HepG2 (cell line): ENCODE results near the gene TMEM121. TPM values are rescaled to one million over a fixed set of nuclear protein-coding genes. Genes with fewer than 3 reads are reported as not detected.

Experiments used
- ATAC-seq: fragments of 200-7000 bp; cut with Tn5 transposase; 3 replicates; pipeline ENCODE4 v1.9.1; 2020; ENCODE audit warnings: mild to moderate bottlenecking, moderate library complexity
- BruUV-seq: library from RNA; stranded (reverse); fragments of 400-500 nt; replicated peaks from 2 replicates; lab custom pipeline; 2021; lab: Mats Ljungman, UMichigan
- CTCF ChIA-PET: fragments of 300-600 bp; formaldehyde crosslinking; extraction: SDS; loops from one replicate; lab custom pipeline; 2021; ENCODE audit warnings: low total read pairs, inconsistent platforms, low intra/inter-chr PET ratio; lab: Yijun Ruan, JAX
- POLR2A ChIA-PET: fragments of 350-600 bp; sonication (Branson Sonifier 250); formaldehyde crosslinking; loops from one replicate; lab custom pipeline; 2020; ENCODE audit warnings: antibody characterized with exemption, inconsistent platforms; lab: Yijun Ruan, JAX
- DNase-seq: peaks from one replicate; pipeline ENCODE4 v3.0.0-alpha.2; 2015; ENCODE audit warnings: low spot score
- FAIRE-seq: peaks from 3 replicates; lab custom pipeline; 2011; peaks lifted over from hg19 to GRCh38; lab: Jason Lieb, UNC
- H2AFZ ChIP-seq: one replicate; pipeline ENCODE4 v1.6.1; 2011; ENCODE audit warnings: low read length, inconsistent platforms
- H3K27ac ChIP-seq: fragments of 300-600 bp; 3 replicates; pipeline ENCODE4 v1.8.0; 2011; ENCODE audit warnings: mixed run types, mild to moderate bottlenecking, mixed read lengths, low read length, inconsistent platforms; ENCODE audit not compliant: insufficient read depth; ENCODE audit errors: extremely low read length
- H3K27me3 ChIP-seq, 2 experiments: fragments of 200-600 bp in 1 of 2; 2 replicates in 1 of 2; 3 replicates in 1 of 2; pipeline versions ENCODE4 v1.6.0 to v1.8.0; 2011; ENCODE audit warnings: low read length in 2 of 2, mild to moderate bottlenecking in 2 of 2, moderate library complexity in 2 of 2, inconsistent platforms in 1 of 2; ENCODE audit not compliant: insufficient read depth in 2 of 2, control insufficient read depth in 1 of 2
- H3K36me3 ChIP-seq, 2 experiments: fragments of 200-600 bp in 1 of 2; replicated peaks in 1 of 2; 2 replicates in 1 of 2; 3 replicates in 1 of 2; pipeline versions ENCODE4 v1.5.1 to v1.8.0; 2011; ENCODE audit warnings: low read length in 2 of 2, inconsistent platforms in 1 of 2; ENCODE audit not compliant: insufficient read depth in 2 of 2, control insufficient read depth in 1 of 2
- H3K4me1 ChIP-seq: 2 replicates; pipeline ENCODE4 v1.5.1; 2012; ENCODE audit warnings: low read length, inconsistent platforms; ENCODE audit not compliant: insufficient read depth
- H3K4me2 ChIP-seq: 2 replicates; pipeline ENCODE4 v1.6.0; 2011; ENCODE audit warnings: low read depth, low read length, inconsistent platforms
- H3K4me3 ChIP-seq, 3 experiments: fragments of 200-600 bp in 1 of 3; sonication (generic), shearing (Covaris generic) in 1 of 3; replicated peaks in 1 of 3; 2 replicates each; pipeline ENCODE4 v1.5.1; 2011 to 2016; ENCODE audit warnings: low read length in 3 of 3, inconsistent platforms in 2 of 3, low read depth in 2 of 3, mild to moderate bottlenecking in 2 of 3, control low read depth in 1 of 3, mixed read lengths in 1 of 3; ENCODE audit not compliant: insufficient read depth in 1 of 3
- H3K79me2 ChIP-seq: one replicate; pipeline ENCODE4 v1.6.1; 2011; ENCODE audit warnings: low read length, inconsistent platforms; ENCODE audit not compliant: insufficient read depth
- H3K9ac ChIP-seq: 2 replicates; pipeline ENCODE4 v1.6.0; 2011; ENCODE audit warnings: mild to moderate bottlenecking, low read depth, low read length, inconsistent platforms; ENCODE audit not compliant: insufficient read depth
- H3K9me3 ChIP-seq: 2 replicates; pipeline ENCODE4 v1.5.1; 2012; ENCODE audit warnings: mild to moderate bottlenecking, low read length
- H4K20me1 ChIP-seq: 2 replicates; pipeline ENCODE4 v1.6.0; 2011; ENCODE audit warnings: inconsistent platforms, mild to moderate bottlenecking, low read length, moderate library complexity; ENCODE audit not compliant: insufficient read depth
- EED ChIP-seq: sonication (generic); formaldehyde crosslinking; IDR thresholded peaks from 2 replicates; pipeline ENCODE4 v1.5.0; 2020; ENCODE audit warnings: mild to moderate bottlenecking, missing genetic modification reagents
- ELF4 ChIP-seq: sonication (generic); formaldehyde crosslinking; IDR thresholded peaks from 2 replicates; pipeline ENCODE4 v1.5.0; 2020; ENCODE audit warnings: missing genetic modification reagents, mild to moderate bottlenecking, moderate library complexity, borderline replicate concordance
- EZH2 ChIP-seq: conservative IDR thresholded peaks from 2 replicates; pipeline ENCODE4 v1.6.1; 2012; ENCODE audit warnings: mild to moderate bottlenecking, low read depth, low read length, moderate library complexity
- FOXA1 ChIP-seq, 2 experiments: fragments of 450-650 bp in 1 of 2; sonication (generic) in 1 of 2; formaldehyde crosslinking in 1 of 2; IDR thresholded peaks; 2 replicates each; pipeline versions ENCODE4 v1.4.0 to v1.6.1; 2016 to 2020; ENCODE audit warnings: missing genetic modification reagents in 1 of 2
- HBP1 ChIP-seq: IDR thresholded peaks from 2 replicates; pipeline ENCODE4 v1.6.1; 2016; ENCODE audit warnings: low read depth, control low read depth
- HNF4G ChIP-seq, 2 experiments: sonication (generic) in 1 of 2; formaldehyde crosslinking in 1 of 2; IDR thresholded peaks; 2 replicates each; pipeline versions ENCODE4 v1.4.0 to v1.6.1; 2011 to 2020; ENCODE audit warnings: borderline replicate concordance in 2 of 2, low read depth in 2 of 2, mild to moderate bottlenecking in 2 of 2, low read length in 1 of 2, missing genetic modification reagents in 1 of 2, moderate library complexity in 1 of 2
- JUN ChIP-seq: sonication (generic); formaldehyde crosslinking; IDR thresholded peaks from 2 replicates; pipeline ENCODE4 v1.4.0; 2020; ENCODE audit warnings: mild to moderate bottlenecking, missing genetic modification reagents
- KDM3A ChIP-seq: IDR thresholded peaks from 2 replicates; pipeline ENCODE4 v1.6.1; 2018; ENCODE audit warnings: low read depth, missing compliant biosample characterization
- MED1 ChIP-seq: sonication (generic); formaldehyde crosslinking; IDR thresholded peaks from 2 replicates; pipeline ENCODE4 v1.4.0; 2020; ENCODE audit warnings: missing genetic modification reagents
- ONECUT2 ChIP-seq: sonication (generic); formaldehyde crosslinking; IDR thresholded peaks from 2 replicates; pipeline ENCODE4 v1.4.0; 2020; ENCODE audit warnings: missing genetic modification reagents
- RFXAP ChIP-seq: sonication (generic); formaldehyde crosslinking; IDR thresholded peaks from 2 replicates; pipeline ENCODE4 v1.4.0; 2020; ENCODE audit warnings: missing genetic modification reagents, borderline replicate concordance
- TEAD3 ChIP-seq: optimal IDR thresholded peaks from 2 replicates; pipeline ENCODE3; 2016; ENCODE audit warnings: borderline replicate concordance
- ZNF784 ChIP-seq: sonication (generic); formaldehyde crosslinking; IDR thresholded peaks from 2 replicates; pipeline ENCODE4 v1.5.1; 2020; ENCODE audit warnings: missing genetic modification reagents, mild to moderate bottlenecking, borderline replicate concordance
- WGBS: methylation state at CpG from one replicate; pipeline ENCODE4 v1.1.6; 2017; ENCODE audit warnings: low lambda C conversion rate; 5-methylcytosine and 5-hydroxymethylcytosine counted together
- in situ Hi-C: cut with HindIII; loops from 2 replicates; pipeline ENCODE4 v1.10.0; 2017; ENCODE audit warnings: low pct_unique_long_range_greater_than_20kb; ENCODE audit not compliant: extremely low pct_ligation_motif_present
- intact Hi-C: fragments of 100-400 bp; cut with micrococcal nuclease; formaldehyde crosslinking; loops from one replicate; pipeline ENCODE4 v1.10.0; 2022; ENCODE audit not compliant: unreplicated experiment
- polyA plus RNA-seq, 8 experiments: library from polyadenylated mRNA; depleted of rRNA in 3 of 8; stranded (reverse) in 7 of 8; unstranded in 1 of 8; fragments of >200 nt; fragmentation: Illumina TruSeq in 4 of 8; extraction: Trizol in 4 of 8; gene quantifications; 2 replicates each; pipeline versions ENCODE4 v1.2.1 to v1.2.3, GENCODE V29; 2011 to 2016; ENCODE audit warnings: low read depth in 4 of 8, missing spikeins in 1 of 8, mixed read lengths in 1 of 8; ENCODE audit not compliant: insufficient read depth in 1 of 8
- total RNA-seq, 5 experiments: library from RNA; depleted of rRNA; stranded (reverse); fragments of >200 nt; fragmentation: Illumina TruSeq; extraction: Trizol; gene quantifications; 2 replicates each; pipeline ENCODE4 v1.2.3, GENCODE V29; 2016; ENCODE audit warnings: low read depth in 1 of 5

TMEM121 gene
- total and polyA plus RNA-seq, 2 of the 13 experiments (the other 11 are each of a cell fraction or from before 2014, with no cell fraction given), result 6.6 to 19.0 TPM

GRCh38 chr14:105533811-105534498 lies 7.6 kb downstream of the TMEM121 start:
- Histone ChIP-seq H4K20me1 (peaks cover 5% of the 10 kb centered on the region; the same call in 1 of the 2 replicates), H3K36me3 (0 out of 5 replicates have a peak, but pooled peaks cover 0 to 4% of the 10 kb centered on the region in 2 experiments), H3K27ac (no peak overlapping the region), H3K9me3 (no peaks in the 10 kb centered on the region), H3K27me3 (peaks cover 14 to 67% of the 10 kb centered on the region in 2 experiments), H3K4me1 (peaks cover 35% of the 10 kb centered on the region), H3K9ac (no peak overlapping the region), H3K4me3 (no peak overlapping the region), H3K79me2 (no peaks in the 10 kb centered on the region), H2AFZ (no peak overlapping the region), H3K4me2 (no peak overlapping the region)
- no peak for DNase-seq
- TF ChIP-seq RFXAP (CRISPR knock-in tag), result no peak
- no peak for TF ChIP-seq ELF4
- 0 out of 2 replicates have a peak, but pooled peaks have one; percentile 67 for TF ChIP-seq EZH2
- no peak for TF ChIP-seq ONECUT2 (CRISPR knock-in tag)
- ChIA-PET CTCF (interaction anchor here (1.1 kb wide), 1 partner anchor 163 kb away, joined by 3 read pairs; no protein-coding TSS in a partner anchor), POLR2A (interaction anchor here (1.5 kb wide), 1 partner anchor 37 kb away, joined by 5 read pairs; no protein-coding TSS in a partner anchor)
- in situ Hi-C loops (loop anchor here (5.0 kb wide), 1 partner anchor 157 kb away; no protein-coding TSS in a partner anchor), intact Hi-C loops (loop anchor here (5.0 kb wide), 1 partner anchor 162 kb away; no protein-coding TSS in a partner anchor)
- 33% methylated on average over 21 of the region's 21 CpGs for WGBS
- ATAC-seq, result no peak
- no TSS peak for BruUV-seq
- no peak for FAIRE-seq

- FAIRE-seq (no peak), DNase-seq (no peak), ATAC-seq (no peak)
- no peak overlapping the region for H3K4me2 ChIP-seq
- intact Hi-C loops (loop anchor here (5.0 kb wide), 1 partner anchor 162 kb away; no protein-coding TSS in a partner anchor), in situ Hi-C loops (loop anchor here (5.0 kb wide), 1 partner anchor 157 kb away; no protein-coding TSS in a partner anchor)
- CTCF ChIA-PET, result no interaction called here
- H3K79me2 ChIP-seq, result no peaks in the 10 kb centered on the region
- POLR2A ChIA-PET, result no interaction called here
- no peak overlapping the region for H3K9ac ChIP-seq
- no TSS peak for BruUV-seq
- no peak overlapping the region for H3K4me3 ChIP-seq
- H4K20me1 ChIP-seq, result peaks cover 5% of the 10 kb centered on the region; the same call in 1 of the 2 replicates
- H3K9me3 ChIP-seq, result no peaks in the 10 kb centered on the region
- WGBS, result 10% methylated on average over 6 of the region's 13 CpGs
- H3K36me3 ChIP-seq, result no peaks in the 10 kb centered on the region
- H3K27me3 ChIP-seq, result peaks cover 14 to 71% of the 10 kb centered on the region in 2 experiments
- H3K4me1 ChIP-seq, result peaks cover 30% of the 10 kb centered on the region
- no peak overlapping the region for H2AFZ ChIP-seq
- no peak overlapping the region for H3K27ac ChIP-seq
- no peak for TF ChIP-seq FOXA1 (IDR thresholded peaks at IDR 0.05)
- no peak for TF ChIP-seq FOXA1 (CRISPR knock-in tag; IDR thresholded peaks at IDR 0.05)
- no peak for TF ChIP-seq MED1 (CRISPR knock-in tag)
- no peak for TF ChIP-seq EED (CRISPR knock-in tag)
- TF ChIP-seq JUN (CRISPR knock-in tag), result no peak
- TF ChIP-seq ZNF784 (CRISPR knock-in tag), result no peak
- no peak for TF ChIP-seq TEAD3 (CRISPR knock-in tag)
- TF ChIP-seq HBP1, result no peak
- TF ChIP-seq KDM3A (CRISPR knock-in tag), result no peak
- no peak for TF ChIP-seq HNF4G (IDR thresholded peaks at IDR 0.05; ENCODE audit: borderline replicate concordance, low read depth, low read length)
- TF ChIP-seq HNF4G (CRISPR knock-in tag; IDR thresholded peaks at IDR 0.05; ENCODE audit: borderline replicate concordance, low read depth), result no peak
Measured at GRCh38 chr14:105534586-105534985, 8.2 kb downstream of the TMEM121 start.
